OCI-LY1 (cell line): ENCODE results near the gene MRPL42.

Experiments
- CTCF ChIP-seq: fragments of 200-600 bp; sonication (generic), shearing (Covaris generic); IDR thresholded peaks from 2 replicates; pipeline ENCODE4 v1.5.1; 2017; ENCODE audit warnings: mild to moderate bottlenecking, antibody characterized with exemption, low read length, moderate library complexity, mixed read lengths
- EZH2 ChIP-seq: fragments of 200-600 bp; sonication (generic), shearing (Covaris generic); IDR thresholded peaks from 2 replicates; pipeline ENCODE4 v1.8.0; 2017; ENCODE audit warnings: borderline replicate concordance, mixed run types, mild to moderate bottlenecking, antibody characterized with exemption, low read length, moderate library complexity, mixed read lengths

GRCh38 chr12:93494096-93494495, 26.8 kb downstream of the MRPL42 start:
- TF ChIP-seq CTCF (no peak), EZH2 (no peak)
